A549 (cell line): ENCODE results near the gene CLASP1. TPM values are rescaled to one million over a fixed set of nuclear protein-coding genes. Genes with fewer than 3 reads are reported as not detected.

Experiments
- ATAC-seq, 2 experiments: fragments of 200-7000 bp in 1 of 2; fragments of >200 bp in 1 of 2; cut with Nextera tagmentation in 1 of 2; cut with Tn5 transposase in 1 of 2; 3 replicates each; pipeline versions ENCODE4 v1.8.0 to v1.9.1; 2018 to 2020; ENCODE audit warnings: mild to moderate bottlenecking in 1 of 2, moderate library complexity in 1 of 2
- CTCF ChIA-PET: fragments of 300-600 bp; sonication (Branson Sonifier 250); formaldehyde crosslinking; extraction: SDS; loops from one replicate; lab custom pipeline; 2021; ENCODE audit warnings: antibody characterized with exemption, inconsistent platforms; lab: Yijun Ruan, JAX
- POLR2A ChIA-PET: fragments of 350-600 bp; formaldehyde crosslinking; extraction: SDS; loops from one replicate; lab custom pipeline; 2021; ENCODE audit warnings: antibody characterized with exemption, inconsistent platforms; lab: Yijun Ruan, JAX
- DNase-seq, 2 experiments: peaks; one replicate each; pipeline versions ENCODE4 v3.0.0 to v3.0.0-alpha.2; 2011 to 2016; ENCODE audit warnings: low read depth in 1 of 2, low spot score in 1 of 2
- FAIRE-seq: peaks from 2 replicates; lab custom pipeline; 2011; peaks lifted over from hg19 to GRCh38; lab: Jason Lieb, UNC
- H3K27ac ChIP-seq, 2 experiments: fragments of >200 bp; sonication (Bioruptor Twin); formaldehyde crosslinking; 3 replicates each; pipeline ENCODE4 v1.5.1; 2016 to 2017
- H3K4me1 ChIP-seq: fragments of >200 bp; sonication (Bioruptor Twin); formaldehyde crosslinking; 3 replicates; pipeline ENCODE4 v1.6.1; 2016
- H3K4me2 ChIP-seq: fragments of >200 bp; sonication (Bioruptor Twin); formaldehyde crosslinking; 3 replicates; pipeline ENCODE4 v1.6.1; 2016
- H3K4me3 ChIP-seq: fragments of >200 bp; sonication (Bioruptor Twin); formaldehyde crosslinking; 3 replicates; pipeline ENCODE4 v1.5.1; 2016
- H3K9me3 ChIP-seq: fragments of >200 bp; sonication (Bioruptor Twin); formaldehyde crosslinking; 3 replicates; pipeline ENCODE4 v1.6.1; 2016
- CHD2 ChIP-seq: fragments of 150-350 bp; IDR thresholded peaks from 2 replicates; pipeline ENCODE4 v1.6.1; 2014; ENCODE audit warnings: low read length; ENCODE audit not compliant: partially characterized antibody
- FOSL2 ChIP-seq, 2 experiments: fragments of 450-650 bp in 1 of 2; fragments of >200 bp in 1 of 2; sonication (Bioruptor Twin) in 1 of 2; formaldehyde crosslinking; IDR thresholded peaks; 2 replicates each; pipeline versions ENCODE4 v1.5.0 to v1.6.1; 2016 to 2020; ENCODE audit warnings: mild to moderate bottlenecking in 1 of 2, moderate library complexity in 1 of 2
- FOXS1 ChIP-seq: fragments of 250-450 bp; sonication (Bioruptor Pico); IDR thresholded peaks from 2 replicates; pipeline ENCODE4 v1.5.0; 2020; ENCODE audit warnings: mild to moderate bottlenecking, moderate library complexity
- HEYL ChIP-seq: fragments of 250-450 bp; sonication (Bioruptor Pico); IDR thresholded peaks from 2 replicates; pipeline ENCODE4 v1.8.0; 2021; ENCODE audit warnings: mild to moderate bottlenecking, moderate library complexity
- HMGXB4 ChIP-seq: fragments of 250-450 bp; sonication (Bioruptor Pico); IDR thresholded peaks from 2 replicates; pipeline ENCODE4 v1.5.0; 2021; ENCODE audit warnings: mild to moderate bottlenecking, moderate library complexity, borderline replicate concordance
- HOXB5 ChIP-seq: fragments of 250-450 bp; sonication (Bioruptor Pico); IDR thresholded peaks from 2 replicates; pipeline ENCODE4 v1.5.0; 2020; ENCODE audit warnings: mild to moderate bottlenecking, moderate library complexity
- JUN ChIP-seq, 2 experiments: fragments of >200 bp; sonication (Bioruptor Twin); formaldehyde crosslinking; IDR thresholded peaks; 2 replicates in 1 of 2; 3 replicates in 1 of 2; pipeline ENCODE4 v1.6.1; 2016 to 2017
- MAZ ChIP-seq: fragments of 150-350 bp; IDR thresholded peaks from 2 replicates; pipeline ENCODE4 v1.6.1; 2014; ENCODE audit warnings: antibody characterized with exemption, low read depth, low read length, borderline replicate concordance
- NPAS2 ChIP-seq: fragments of 250-450 bp; sonication (Bioruptor Pico); IDR thresholded peaks from 2 replicates; pipeline ENCODE4 v1.8.0; 2022; ENCODE audit warnings: mild to moderate bottlenecking, moderate library complexity, borderline replicate concordance
- POLR2AphosphoS2 ChIP-seq: conservative IDR thresholded peaks from 2 replicates; pipeline ENCODE4 v1.6.1; 2012; ENCODE audit warnings: low read length, improper control_type of control experiment, inconsistent platforms
- RFX5 ChIP-seq: fragments of 450-650 bp; IDR thresholded peaks from 2 replicates; pipeline ENCODE4 v1.7.1; 2014; ENCODE audit warnings: antibody characterized with exemption, mild to moderate bottlenecking, moderate library complexity
- SMC3 ChIP-seq: fragments of >200 bp; sonication (Bioruptor Twin); formaldehyde crosslinking; IDR thresholded peaks from 3 replicates; pipeline ENCODE4 v1.6.1; 2018; ENCODE audit warnings: inconsistent platforms
- ZFP36 ChIP-seq: fragments of 450-650 bp; IDR thresholded peaks from 2 replicates; pipeline ENCODE4 v1.6.1; 2014; ENCODE audit warnings: borderline replicate concordance; ENCODE audit not compliant: partially characterized antibody
- ZSCAN20 ChIP-seq: fragments of 250-450 bp; sonication (Bioruptor Pico); IDR thresholded peaks from 2 replicates; pipeline ENCODE4 v1.8.0; 2022; ENCODE audit warnings: mild to moderate bottlenecking, moderate library complexity
- WGBS: methylation state at CpG from one replicate; pipeline ENCODE4 v1.1.6; 2017; ENCODE audit errors: missing lambda C conversion rate; 5-methylcytosine and 5-hydroxymethylcytosine counted together
- polyA plus RNA-seq, 4 experiments: library from polyadenylated mRNA; depleted of rRNA in 3 of 4; stranded (reverse); fragments of >200 nt; fragmentation: RNase III in 1 of 4; extraction: RNeasy Plus Mini Kit Qiagen cat#74134 plus additional on column Dnase treatment in 1 of 4; gene quantifications; 2 replicates in 3 of 4; 3 replicates in 1 of 4; pipeline ENCODE4 v1.2.3, GENCODE V29; 2011 to 2017
- TF ChIP-seq, protein P1 (sequence below): fragments of 200-600 bp; sonication (generic); IDR thresholded peaks from 2 replicates; pipeline ENCODE4 v1.6.1; 2016; ENCODE audit warnings: antibody characterized with exemption, mild to moderate bottlenecking, moderate library complexity
- TF ChIP-seq, protein P2 (sequence below): fragments of 150-350 bp; IDR thresholded peaks from 2 replicates; pipeline ENCODE4 v1.6.1; 2014; ENCODE audit warnings: low read depth, mild to moderate bottlenecking, low read length

The CLASP1 gene
- polyA plus RNA-seq, 2 of the 4 experiments (the other 2 are of a cell fraction) = 11.7 to 15.8 TPM

GRCh38 chr2:121579309-121579708 lies 70.0 kb downstream of the CLASP1 start:
- DNase-seq (no peak), ATAC-seq (no peak), FAIRE-seq (no peak)
- H3K4me2 ChIP-seq = no peak overlapping the region
- no peaks in the 10 kb centered on the region for H3K9me3 ChIP-seq
- CTCF ChIA-PET = interaction anchor here (0.7 kb wide), 1 partner anchor 16 kb away, joined by 3 read pairs; no protein-coding TSS in a partner anchor
- POLR2A ChIA-PET = no interaction called here
- H3K27ac ChIP-seq = no peak overlapping the region
- H3K4me1 ChIP-seq = peaks cover 11% of the 10 kb centered on the region
- no peak overlapping the region for H3K4me3 ChIP-seq
- 89% methylated on average over 3 of the region's 3 CpGs for WGBS
- no peak for TF ChIP-seq SMC3
- no peak for TF ChIP-seq ZSCAN20 (CRISPR knock-in tag)
- no peak for TF ChIP-seq ZFP36
- TF ChIP-seq, protein P1, sequence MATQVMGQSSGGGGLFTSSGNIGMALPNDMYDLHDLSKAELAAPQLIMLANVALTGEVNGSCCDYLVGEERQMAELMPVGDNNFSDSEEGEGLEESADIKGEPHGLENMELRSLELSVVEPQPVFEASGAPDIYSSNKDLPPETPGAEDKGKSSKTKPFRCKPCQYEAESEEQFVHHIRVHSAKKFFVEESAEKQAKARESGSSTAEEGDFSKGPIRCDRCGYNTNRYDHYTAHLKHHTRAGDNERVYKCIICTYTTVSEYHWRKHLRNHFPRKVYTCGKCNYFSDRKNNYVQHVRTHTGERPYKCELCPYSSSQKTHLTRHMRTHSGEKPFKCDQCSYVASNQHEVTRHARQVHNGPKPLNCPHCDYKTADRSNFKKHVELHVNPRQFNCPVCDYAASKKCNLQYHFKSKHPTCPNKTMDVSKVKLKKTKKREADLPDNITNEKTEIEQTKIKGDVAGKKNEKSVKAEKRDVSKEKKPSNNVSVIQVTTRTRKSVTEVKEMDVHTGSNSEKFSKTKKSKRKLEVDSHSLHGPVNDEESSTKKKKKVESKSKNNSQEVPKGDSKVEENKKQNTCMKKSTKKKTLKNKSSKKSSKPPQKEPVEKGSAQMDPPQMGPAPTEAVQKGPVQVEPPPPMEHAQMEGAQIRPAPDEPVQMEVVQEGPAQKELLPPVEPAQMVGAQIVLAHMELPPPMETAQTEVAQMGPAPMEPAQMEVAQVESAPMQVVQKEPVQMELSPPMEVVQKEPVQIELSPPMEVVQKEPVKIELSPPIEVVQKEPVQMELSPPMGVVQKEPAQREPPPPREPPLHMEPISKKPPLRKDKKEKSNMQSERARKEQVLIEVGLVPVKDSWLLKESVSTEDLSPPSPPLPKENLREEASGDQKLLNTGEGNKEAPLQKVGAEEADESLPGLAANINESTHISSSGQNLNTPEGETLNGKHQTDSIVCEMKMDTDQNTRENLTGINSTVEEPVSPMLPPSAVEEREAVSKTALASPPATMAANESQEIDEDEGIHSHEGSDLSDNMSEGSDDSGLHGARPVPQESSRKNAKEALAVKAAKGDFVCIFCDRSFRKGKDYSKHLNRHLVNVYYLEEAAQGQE = no peak
- no peak for TF ChIP-seq POLR2AphosphoS2
- TF ChIP-seq RFX5 = no peak
- no peak for TF ChIP-seq FOSL2 (IDR thresholded peaks at IDR 0.05)
- TF ChIP-seq FOSL2 (CRISPR knock-in tag; IDR thresholded peaks at IDR 0.05) = no peak
- TF ChIP-seq JUN (IDR thresholded peaks at IDR 0.05) = no peak

DNA sequence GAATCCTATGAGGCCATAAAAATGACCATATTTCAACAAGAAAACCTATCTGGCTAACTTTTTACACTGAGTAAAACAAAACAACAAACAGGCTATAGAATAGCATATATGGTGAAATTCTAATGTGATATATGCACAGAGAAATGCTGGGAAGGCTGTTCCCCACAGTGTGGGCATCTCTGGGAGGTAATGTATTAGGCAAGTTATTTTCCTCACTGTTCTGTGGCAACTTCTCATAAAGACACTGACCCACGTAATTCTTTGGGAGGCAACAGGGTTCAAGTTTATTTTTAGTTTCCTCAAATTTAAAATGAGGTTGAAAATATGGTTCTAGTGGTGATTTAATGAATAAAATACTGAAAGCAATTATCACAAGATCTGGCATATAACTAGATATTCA lies 71.9 kb downstream of the CLASP1 start:
- Histone ChIP-seq H3K4me1 (peaks cover 27% of the 10 kb centered on the region), H3K9me3 (no peaks in the 10 kb centered on the region), H3K4me3 (no peak overlapping the region), H3K4me2 (no peak overlapping the region)
- ChIA-PET POLR2A (no interaction called here), CTCF (no interaction called here)
- DNase-seq = no peak
- ATAC-seq = no peak
- FAIRE-seq = no peak
- 79% methylated on average over 1 of the region's 1 CpG for WGBS
- TF ChIP-seq HMGXB4 = no peak
- TF ChIP-seq HOXB5 (CRISPR knock-in tag) = no peak
- TF ChIP-seq FOXS1 = no peak
- no peak for TF ChIP-seq NPAS2 (CRISPR knock-in tag)
- TF ChIP-seq MAZ = no peak
- TF ChIP-seq, all 56 proteins: peak for 0
- H3K27ac ChIP-seq = no peak overlapping the region

- WGBS = 100% methylated on average over 1 of the region's 1 CpG
- CTCF ChIA-PET = interaction anchor here (2.2 kb wide), 1 partner anchor 44 kb away, joined by 8 read pairs; no protein-coding TSS in a partner anchor
- POLR2A ChIA-PET = interaction anchor here (1.5 kb wide), 1 partner anchor 45 kb away, joined by 3 read pairs; the partner anchor contains the start of gene RNU4ATAC
- no peaks in the 10 kb centered on the region for H3K9me3 ChIP-seq
- no peak for TF ChIP-seq SMC3
- TF ChIP-seq MAZ = no peak
- no peak for TF ChIP-seq CHD2
- TF ChIP-seq, protein P2, sequence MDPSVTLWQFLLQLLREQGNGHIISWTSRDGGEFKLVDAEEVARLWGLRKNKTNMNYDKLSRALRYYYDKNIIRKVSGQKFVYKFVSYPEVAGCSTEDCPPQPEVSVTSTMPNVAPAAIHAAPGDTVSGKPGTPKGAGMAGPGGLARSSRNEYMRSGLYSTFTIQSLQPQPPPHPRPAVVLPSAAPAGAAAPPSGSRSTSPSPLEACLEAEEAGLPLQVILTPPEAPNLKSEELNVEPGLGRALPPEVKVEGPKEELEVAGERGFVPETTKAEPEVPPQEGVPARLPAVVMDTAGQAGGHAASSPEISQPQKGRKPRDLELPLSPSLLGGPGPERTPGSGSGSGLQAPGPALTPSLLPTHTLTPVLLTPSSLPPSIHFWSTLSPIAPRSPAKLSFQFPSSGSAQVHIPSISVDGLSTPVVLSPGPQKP = no peak
- no peak for TF ChIP-seq HEYL (CRISPR knock-in tag)
- TF ChIP-seq HMGXB4 = no peak
- TF ChIP-seq HOXB5 (CRISPR knock-in tag) = no peak
- TF ChIP-seq, all 56 proteins: peak for 0
- H3K4me2 ChIP-seq = no peak overlapping the region
- ATAC-seq = no peak
- no peak for FAIRE-seq
- no peak for DNase-seq
- peaks cover 27% of the 10 kb centered on the region for H3K4me1 ChIP-seq
- no peak overlapping the region for H3K4me3 ChIP-seq
- no peak overlapping the region for H3K27ac ChIP-seq
Measured at GRCh38 chr2:121576263-121576662, 73.0 kb downstream of the CLASP1 start.
